ENCODE data around the gene P2RX1.

P2RX1 gene

GRCh38 chr17:3927628-3928340 lies 11.5 kb upstream of the P2RX1 start:
- H3K27ac ChIP-seq: no peak overlapping the region
- no peak for TF ChIP-seq CTCF (conservative IDR thresholded peaks at IDR 0.05)

- no peak for TF ChIP-seq CTCF (conservative IDR thresholded peaks at IDR 0.05)
Observed at GRCh38 chr17:3926860-3927627, 10.8 kb upstream of the P2RX1 start.

GRCh38 chr17:3925684-3926485 lies 9.6 kb upstream of the P2RX1 start:
- no peak overlapping the region for H3K27ac ChIP-seq
- TF ChIP-seq CTCF (conservative IDR thresholded peaks at IDR 0.05): no peak

More at GRCh38 chr17:3926860-3927627, 10.8 kb upstream of the P2RX1 start:
- no peak overlapping the region for H3K27ac ChIP-seq

- no peak for TF ChIP-seq CTCF (conservative IDR thresholded peaks at IDR 0.05)
- no peak overlapping the region for H3K27ac ChIP-seq
Observed at GRCh38 chr17:3924512-3925350, 8.5 kb upstream of the P2RX1 start.

- TF ChIP-seq CTCF (conservative IDR thresholded peaks at IDR 0.05): no peak
- no peak overlapping the region for H3K27ac ChIP-seq
Observed at GRCh38 chr17:3923466-3924190, 7.4 kb upstream of the P2RX1 start.

- H3K27ac ChIP-seq: no peak overlapping the region
- TF ChIP-seq CTCF (conservative IDR thresholded peaks at IDR 0.05): no peak
Observed at GRCh38 chr17:3922765-3923164, 6.5 kb upstream of the P2RX1 start.

Measured in VCaP (cell line).